ENCODE data around the gene NEDD4L. TPM values are rescaled to one million over a fixed set of nuclear protein-coding genes. Genes with fewer than 3 reads are reported as not detected.

The NEDD4L gene
- total RNA-seq, 1 donor from 2014 or later: 41.1 TPM

DNA sequence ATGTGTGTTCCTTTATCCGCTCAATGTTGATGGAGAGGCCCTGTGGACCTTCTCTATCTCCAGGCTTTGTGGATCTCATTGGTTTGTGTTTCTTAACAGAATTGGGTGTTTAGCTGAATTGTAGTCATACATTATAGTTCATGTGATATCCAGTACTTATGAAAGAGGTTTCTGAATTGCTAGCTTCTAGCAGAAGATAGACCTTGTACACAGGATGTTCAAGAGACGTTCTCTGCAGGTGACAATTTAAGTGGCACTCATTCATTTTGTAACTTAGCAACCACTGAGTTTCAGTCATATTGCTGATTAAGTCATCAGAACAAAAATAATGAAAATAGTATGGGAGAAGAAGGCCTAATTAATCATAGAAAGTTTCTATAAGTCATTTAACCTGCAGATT is 305.6 kb downstream of the NEDD4L start:
- H3K9me3 Mint-ChIP-seq (ENCODE audit: unreplicated experiment): no peaks in the 10 kb centered on the region
- DNase-seq (ENCODE audit: extremely low spot score, unreplicated experiment): no peak
- no peak overlapping the region for H3K27ac Mint-ChIP-seq (ENCODE audit: unreplicated experiment)

DNA sequence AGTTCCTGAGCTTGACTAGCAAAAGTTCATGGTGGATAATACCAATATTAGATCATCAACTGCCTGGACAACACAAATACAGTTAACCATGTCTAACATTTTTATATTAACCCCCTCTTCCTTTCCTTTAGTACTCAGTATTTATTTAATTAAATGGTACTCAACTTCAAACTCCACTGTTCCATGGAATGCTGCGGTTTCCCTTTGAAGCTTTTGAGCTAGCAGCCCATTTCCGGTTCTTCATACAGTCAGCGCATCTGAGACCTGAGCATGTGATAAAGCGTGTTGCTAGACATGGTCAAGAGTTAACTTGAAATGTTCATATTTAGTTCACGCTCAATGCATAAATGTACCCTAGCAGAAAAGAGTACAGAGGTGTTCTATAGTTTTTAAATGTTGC is 306.5 kb downstream of the NEDD4L start:
- no peak for DNase-seq (ENCODE audit: extremely low spot score, unreplicated experiment)
- TF ChIP-seq, protein P1, sequence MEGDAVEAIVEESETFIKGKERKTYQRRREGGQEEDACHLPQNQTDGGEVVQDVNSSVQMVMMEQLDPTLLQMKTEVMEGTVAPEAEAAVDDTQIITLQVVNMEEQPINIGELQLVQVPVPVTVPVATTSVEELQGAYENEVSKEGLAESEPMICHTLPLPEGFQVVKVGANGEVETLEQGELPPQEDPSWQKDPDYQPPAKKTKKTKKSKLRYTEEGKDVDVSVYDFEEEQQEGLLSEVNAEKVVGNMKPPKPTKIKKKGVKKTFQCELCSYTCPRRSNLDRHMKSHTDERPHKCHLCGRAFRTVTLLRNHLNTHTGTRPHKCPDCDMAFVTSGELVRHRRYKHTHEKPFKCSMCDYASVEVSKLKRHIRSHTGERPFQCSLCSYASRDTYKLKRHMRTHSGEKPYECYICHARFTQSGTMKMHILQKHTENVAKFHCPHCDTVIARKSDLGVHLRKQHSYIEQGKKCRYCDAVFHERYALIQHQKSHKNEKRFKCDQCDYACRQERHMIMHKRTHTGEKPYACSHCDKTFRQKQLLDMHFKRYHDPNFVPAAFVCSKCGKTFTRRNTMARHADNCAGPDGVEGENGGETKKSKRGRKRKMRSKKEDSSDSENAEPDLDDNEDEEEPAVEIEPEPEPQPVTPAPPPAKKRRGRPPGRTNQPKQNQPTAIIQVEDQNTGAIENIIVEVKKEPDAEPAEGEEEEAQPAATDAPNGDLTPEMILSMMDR (IDR thresholded peaks at IDR 0.05): no peak
- Mint-ChIP-seq H3K27ac (ENCODE audit: unreplicated experiment) (no peak overlapping the region), H3K27me3 (ENCODE audit: unreplicated experiment) (no peaks in the 10 kb centered on the region), H3K36me3 (ENCODE audit: unreplicated experiment) (peaks cover 14% of the 10 kb centered on the region), H3K9me3 (ENCODE audit: unreplicated experiment) (no peaks in the 10 kb centered on the region), H3K4me3 (ENCODE audit: unreplicated experiment) (no peak overlapping the region), H3K4me1 (ENCODE audit: unreplicated experiment) (no peaks in the 10 kb centered on the region)

More for the DNA sequence above, 305.6 kb downstream of the NEDD4L start:
- H3K4me1 Mint-ChIP-seq (ENCODE audit: unreplicated experiment): peaks cover 2% of the 10 kb centered on the region
- no peaks in the 10 kb centered on the region for H3K27me3 Mint-ChIP-seq (ENCODE audit: unreplicated experiment)
- TF ChIP-seq, protein P1 (IDR thresholded peaks at IDR 0.05): no peak
- peaks cover 17% of the 10 kb centered on the region for H3K36me3 Mint-ChIP-seq (ENCODE audit: unreplicated experiment)
- H3K4me3 Mint-ChIP-seq (ENCODE audit: unreplicated experiment): no peak overlapping the region

DNA sequence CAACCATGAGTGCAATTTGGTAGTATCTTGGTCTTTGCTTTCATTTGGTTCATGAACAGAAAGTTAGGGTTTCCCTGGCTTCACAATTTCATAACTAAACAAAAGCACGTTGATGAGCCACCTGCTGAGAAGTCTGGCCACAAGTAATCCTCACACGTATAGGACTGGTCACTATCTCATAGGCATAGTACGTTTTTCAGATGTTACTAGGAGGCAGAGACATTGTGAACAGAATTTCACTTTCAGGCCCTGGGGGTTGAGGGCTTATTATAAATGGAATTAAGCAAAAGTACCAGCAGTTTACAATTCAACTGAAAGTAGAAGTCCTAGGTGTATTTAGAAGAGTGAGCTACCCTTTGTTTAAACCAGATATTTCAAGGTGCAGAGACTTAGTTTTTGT is 307.8 kb downstream of the NEDD4L start:
- no peaks in the 10 kb centered on the region for H3K9me3 Mint-ChIP-seq (ENCODE audit: unreplicated experiment)
- H3K4me1 Mint-ChIP-seq (ENCODE audit: unreplicated experiment): no peaks in the 10 kb centered on the region
- H3K4me3 Mint-ChIP-seq (ENCODE audit: unreplicated experiment): no peak overlapping the region
- H3K36me3 Mint-ChIP-seq (ENCODE audit: unreplicated experiment): peaks cover 20% of the 10 kb centered on the region
- H3K27ac Mint-ChIP-seq (ENCODE audit: unreplicated experiment): no peak overlapping the region
- TF ChIP-seq, protein P1 (IDR thresholded peaks at IDR 0.05): no peak
- H3K27me3 Mint-ChIP-seq (ENCODE audit: unreplicated experiment): no peaks in the 10 kb centered on the region
- DNase-seq (ENCODE audit: extremely low spot score, unreplicated experiment): no peak

DNA sequence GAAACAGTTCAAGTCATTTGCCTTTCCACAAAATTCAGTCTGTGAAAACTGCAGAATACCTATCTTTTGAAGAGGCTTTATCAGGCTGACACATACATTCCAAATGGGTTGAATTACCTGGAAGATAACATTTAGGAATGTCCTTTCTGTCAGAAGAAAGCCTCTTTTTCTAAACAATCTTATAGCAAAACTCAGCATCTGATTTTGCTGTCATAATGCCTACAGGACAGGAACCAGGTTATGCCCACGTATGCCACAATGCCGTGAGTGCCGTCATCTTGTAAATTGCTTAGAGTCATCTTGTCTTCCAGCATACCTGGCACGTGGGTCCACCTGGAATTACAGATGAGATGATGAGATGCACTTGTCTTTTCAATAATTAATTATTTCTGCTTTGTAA is 309.6 kb downstream of the NEDD4L start:
- Mint-ChIP-seq H3K9me3 (ENCODE audit: unreplicated experiment) (no peaks in the 10 kb centered on the region), H3K4me1 (ENCODE audit: unreplicated experiment) (no peaks in the 10 kb centered on the region), H3K27ac (ENCODE audit: unreplicated experiment) (no peak overlapping the region)

DNA sequence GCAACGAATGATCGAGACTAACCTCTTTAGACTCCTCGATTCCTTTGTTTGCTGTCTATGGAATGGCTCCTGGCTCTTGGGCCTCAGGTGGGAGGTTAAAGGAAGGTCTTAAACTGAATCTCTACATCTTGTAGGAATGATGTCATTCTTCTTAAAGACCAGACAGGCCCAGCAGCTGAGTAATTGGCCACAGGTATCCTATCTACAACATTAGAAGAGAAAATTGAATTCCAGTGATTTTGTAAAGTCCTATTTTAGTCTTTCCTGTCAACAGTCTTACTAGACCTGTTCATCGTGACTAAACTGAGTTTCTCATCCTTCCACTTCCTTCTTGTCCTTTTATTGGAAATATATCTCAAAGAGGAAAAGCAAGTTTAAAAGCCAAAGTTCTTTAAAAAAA is 310.0 kb downstream of the NEDD4L start:
- no peak for DNase-seq (ENCODE audit: extremely low spot score, unreplicated experiment)
- Mint-ChIP-seq H3K27me3 (ENCODE audit: unreplicated experiment) (no peaks in the 10 kb centered on the region), H3K27ac (ENCODE audit: unreplicated experiment) (no peak overlapping the region), H3K4me3 (ENCODE audit: unreplicated experiment) (no peak overlapping the region), H3K9me3 (ENCODE audit: unreplicated experiment) (no peaks in the 10 kb centered on the region), H3K4me1 (ENCODE audit: unreplicated experiment) (peaks cover 1% of the 10 kb centered on the region), H3K36me3 (ENCODE audit: unreplicated experiment) (peaks cover 32% of the 10 kb centered on the region)
- TF ChIP-seq, protein P1 (IDR thresholded peaks at IDR 0.05): no peak

More for the DNA sequence above, 309.6 kb downstream of the NEDD4L start:
- no peaks in the 10 kb centered on the region for H3K27me3 Mint-ChIP-seq (ENCODE audit: unreplicated experiment)
- no peak overlapping the region for H3K4me3 Mint-ChIP-seq (ENCODE audit: unreplicated experiment)
- TF ChIP-seq, protein P1 (IDR thresholded peaks at IDR 0.05): no peak
- no peak for DNase-seq (ENCODE audit: extremely low spot score, unreplicated experiment)
- H3K36me3 Mint-ChIP-seq (ENCODE audit: unreplicated experiment): peaks cover 32% of the 10 kb centered on the region
